Measurements from ENCODE around the gene FNDC5. TPM values are rescaled to one million over a fixed set of nuclear protein-coding genes. Genes with fewer than 3 reads are reported as not detected.
A peak's percentile ranks its signal among the peaks of the same experiment; 100 is the strongest.

Gene FNDC5
- total RNA-seq, 1 experiment from 2014 or later = not detected

DNA sequence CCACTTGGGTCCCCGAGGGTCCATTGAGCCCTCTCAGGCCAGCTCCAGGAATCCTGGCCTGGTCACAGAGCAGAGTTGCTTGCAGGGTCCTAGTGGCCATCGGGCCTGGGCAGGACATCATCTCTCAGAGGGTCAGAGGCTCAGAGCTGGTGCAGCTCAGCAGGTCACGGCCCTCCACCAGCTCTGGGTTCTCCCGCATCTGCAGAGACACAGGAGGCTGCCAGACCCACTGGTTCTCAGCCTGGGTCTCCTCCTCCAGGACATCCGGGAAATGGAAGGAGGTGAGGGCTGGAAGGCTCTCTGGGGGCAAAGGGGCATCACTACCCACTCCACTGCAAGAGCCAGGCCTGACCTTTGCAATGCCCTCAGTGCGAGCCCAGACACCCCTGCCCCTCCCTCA is 24.0 kb upstream of the FNDC5 start:
- DNase-seq = no peak
- H3K36me3 Mint-ChIP-seq (ENCODE audit: insufficient read depth, unreplicated experiment) = peaks cover 29% of the 10 kb centered on the region
- no peaks in the 10 kb centered on the region for H3K9me3 Mint-ChIP-seq (ENCODE audit: low read depth, unreplicated experiment)
- no peak overlapping the region for H3K27ac Mint-ChIP-seq (ENCODE audit: unreplicated experiment)
- no peak for TF ChIP-seq CTCF (IDR thresholded peaks at IDR 0.05; ENCODE audit: unreplicated experiment)
- BruUV-seq (replicated peaks) = TSS peak; percentile 27
- H3K4me3 Mint-ChIP-seq (ENCODE audit: low read depth, unreplicated experiment) = no peak overlapping the region
- H3K4me1 Mint-ChIP-seq (ENCODE audit: low read depth, unreplicated experiment) = peaks cover 16% of the 10 kb centered on the region
- CTCF ChIA-PET = no interaction called here
- intact Hi-C loops (cut with micrococcal nuclease; ENCODE audit: unreplicated experiment) = no loop called here
- H3K27me3 Mint-ChIP-seq (ENCODE audit: unreplicated experiment) = peaks cover 40% of the 10 kb centered on the region

- intact Hi-C loops (cut with micrococcal nuclease; ENCODE audit: unreplicated experiment) = no loop called here
- no peak for DNase-seq
- H3K4me3 Mint-ChIP-seq (ENCODE audit: low read depth, unreplicated experiment) = peak overlapping the region; percentile 74
- no peak overlapping the region for H3K27ac Mint-ChIP-seq (ENCODE audit: unreplicated experiment)
- H3K27me3 Mint-ChIP-seq (ENCODE audit: unreplicated experiment) = peaks cover 46% of the 10 kb centered on the region
- no TSS peak for BruUV-seq (replicated peaks)
- no peak for TF ChIP-seq CTCF (IDR thresholded peaks at IDR 0.05; ENCODE audit: unreplicated experiment)
- peaks cover 16% of the 10 kb centered on the region for H3K4me1 Mint-ChIP-seq (ENCODE audit: low read depth, unreplicated experiment)
- H3K9me3 Mint-ChIP-seq (ENCODE audit: low read depth, unreplicated experiment) = no peaks in the 10 kb centered on the region
- CTCF ChIA-PET = interaction anchor here (0.5 kb wide), 1 partner anchor 111 kb away, joined by 5 read pairs; no protein-coding TSS in a partner anchor
- peaks cover 29% of the 10 kb centered on the region for H3K36me3 Mint-ChIP-seq (ENCODE audit: insufficient read depth, unreplicated experiment)
These were observed 23.4 kb upstream of the FNDC5 start for GRCh38 chr1:32894019-32894600.

- no TSS peak for BruUV-seq (replicated peaks)
- Mint-ChIP-seq H3K27ac (ENCODE audit: unreplicated experiment) (peak overlapping the region; percentile 31), H3K4me3 (ENCODE audit: low read depth, unreplicated experiment) (peak overlapping the region; percentile 74), H3K4me1 (ENCODE audit: low read depth, unreplicated experiment) (peaks cover 16% of the 10 kb centered on the region), H3K36me3 (ENCODE audit: insufficient read depth, unreplicated experiment) (peaks cover 29% of the 10 kb centered on the region), H3K27me3 (ENCODE audit: unreplicated experiment) (peaks cover 53% of the 10 kb centered on the region), H3K9me3 (ENCODE audit: low read depth, unreplicated experiment) (no peaks in the 10 kb centered on the region)
- DNase-seq = peak; percentile 42
- peak; percentile 18 for TF ChIP-seq CTCF (IDR thresholded peaks at IDR 0.05; ENCODE audit: unreplicated experiment)
- CTCF ChIA-PET = interaction anchor here (0.5 to 1.2 kb wide), 4 partner anchors 14 to 303 kb away, joined by 3 to 10 read pairs (median 5); no protein-coding TSS in a partner anchor
- intact Hi-C loops (cut with micrococcal nuclease; ENCODE audit: unreplicated experiment) = no loop called here
These were observed 22.7 kb upstream of the FNDC5 start for GRCh38 chr1:32893198-32894018.

- peaks cover 61% of the 10 kb centered on the region for H3K27me3 Mint-ChIP-seq (ENCODE audit: unreplicated experiment)
- H3K4me3 Mint-ChIP-seq (ENCODE audit: low read depth, unreplicated experiment) = peak overlapping the region; percentile 74
- intact Hi-C loops (cut with micrococcal nuclease; ENCODE audit: unreplicated experiment) = no loop called here
- no TSS peak for BruUV-seq (replicated peaks)
- no peaks in the 10 kb centered on the region for H3K9me3 Mint-ChIP-seq (ENCODE audit: low read depth, unreplicated experiment)
- CTCF ChIA-PET = interaction anchor here (0.6 to 1.2 kb wide), 3 partner anchors 14 to 302 kb away, joined by 3 to 10 read pairs (median 5); no protein-coding TSS in a partner anchor
- peak overlapping the region; percentile 31 for H3K27ac Mint-ChIP-seq (ENCODE audit: unreplicated experiment)
- DNase-seq = peak; percentile 65
- H3K36me3 Mint-ChIP-seq (ENCODE audit: insufficient read depth, unreplicated experiment) = peaks cover 29% of the 10 kb centered on the region
- H3K4me1 Mint-ChIP-seq (ENCODE audit: low read depth, unreplicated experiment) = peaks cover 16% of the 10 kb centered on the region
- peak; percentile 95 for TF ChIP-seq CTCF (IDR thresholded peaks at IDR 0.05; ENCODE audit: unreplicated experiment)
These were observed 21.9 kb upstream of the FNDC5 start for GRCh38 chr1:32892368-32893197.
